Gastrocnemius medialis (tissue), 4 donors: ENCODE data around the gene MYO1D. TPM values are rescaled to one million over a fixed set of nuclear protein-coding genes. Genes with fewer than 3 reads are reported as not detected.
A peak's percentile ranks its signal among the peaks of the same experiment; 100 is the strongest.

Experiments
- ATAC-seq, 2 donors: fragments of 150-250 bp; one replicate each; pipeline ENCODE4 v1.9.1; 2016
- DNase-seq, 2 donors: peaks; one replicate each; pipeline ENCODE4 v3.0.0-alpha.2; 2019
- H3K27ac ChIP-seq, 4 donors: fragments of 200-600 bp; sonication (generic); 1 replicate in 1 of 4; 2 replicates in 3 of 4; pipeline ENCODE4 v1.5.1; 2016 to 2018; ENCODE audit warnings: mild to moderate bottlenecking in 2 of 4, moderate library complexity in 1 of 4
- H3K27me3 ChIP-seq, 3 donors: fragments of 200-600 bp; sonication (generic) in 2 of 3; 1 replicate in 1 of 3; 2 replicates in 2 of 3; pipeline versions ENCODE4 v1.5.1 to v1.6.0; 2016 to 2019; ENCODE audit warnings: mild to moderate bottlenecking in 1 of 3, moderate library complexity in 1 of 3
- H3K36me3 ChIP-seq, 2 donors: fragments of 200-600 bp; sonication (generic) in 1 of 2; one replicate each; pipeline ENCODE4 v1.5.1; 2017 to 2018
- H3K4me1 ChIP-seq, 2 donors: fragments of 200-600 bp; sonication (generic) in 1 of 2; one replicate each; pipeline ENCODE4 v1.5.1; 2016 to 2017; ENCODE audit warnings: mild to moderate bottlenecking in 2 of 2
- H3K4me3 ChIP-seq, 4 donors: fragments of 200-600 bp; sonication (generic) in 3 of 4; 1 replicate in 1 of 4; 2 replicates in 3 of 4; pipeline ENCODE4 v1.5.1; 2016 to 2019; ENCODE audit warnings: mild to moderate bottlenecking in 2 of 4
- H3K9me3 ChIP-seq, 3 donors: fragments of 200-600 bp; sonication (generic) in 2 of 3; 1 replicate in 1 of 3; 2 replicates in 2 of 3; pipeline ENCODE4 v1.5.1; 2016 to 2019
- CTCF ChIP-seq, 5 experiments: fragments of 450-650 bp in 3 of 5; fragments of 200-600 bp in 2 of 5; sonication (generic) in 2 of 5; IDR thresholded peaks in 4 of 5; conservative IDR thresholded peaks in 1 of 5; 1 replicate in 4 of 5; 2 replicates in 1 of 5; pipeline ENCODE4 v1.5.1; 2016 to 2019; ENCODE audit warnings: antibody characterized with exemption in 5 of 5, mild to moderate bottlenecking in 3 of 5, moderate library complexity in 3 of 5
- POLR2A ChIP-seq, 2 donors: fragments of 450-650 bp; IDR thresholded peaks; one replicate each; pipeline ENCODE4 v1.6.1; 2017; ENCODE audit warnings: antibody characterized with exemption in 2 of 2, mild to moderate bottlenecking in 2 of 2, moderate library complexity in 2 of 2
- in situ Hi-C, 4 donors: fragments of 200-750 bp; cut with MboI; loops; one replicate each; pipeline versions ENCODE4 v1.15.0 to v1.8.0; 2017; ENCODE audit warnings: low sequenced_read_pairs in 4 of 4
- intact Hi-C: fragments of 100-400 bp; cut with DNase I; formaldehyde crosslinking; loops from one replicate; pipeline ENCODE4 v1.15.1; 2023; ENCODE audit warnings: low total_unique reads
- total RNA-seq, 4 donors: library from RNA; depleted of rRNA; stranded (reverse); fragments of >200 nt; gene quantifications; one replicate each; pipeline versions ENCODE4 v1.1.0 to v1.2.3, GENCODE V29; 2016

MYO1D gene
- total RNA-seq, 4 donors from 2014 or later: 5.8 to 20.1 (median 7.8) TPM

- Histone ChIP-seq H3K27me3 (no peaks in the 10 kb centered on the region), H3K4me3 (no peak overlapping the region), H3K4me1 (peaks cover 33 to 41% of the 10 kb centered on the region in 2 donors), H3K9me3 (no peaks in the 10 kb centered on the region), H3K27ac (no peak overlapping the region), H3K36me3 (peaks cover 0 to 82% of the 10 kb centered on the region in 2 donors)
- DNase-seq (no peak), ATAC-seq (no peak)
- in situ Hi-C loops: loop anchor here in 1 of 4 donors (25.0 kb wide), 1 partner anchor 312 kb away; no protein-coding TSS in a partner anchor
- intact Hi-C loops: loop anchor here (5.0 kb wide), 1 partner anchor 108 kb away; the partner anchor contains the start of gene C17orf75
- TF ChIP-seq POLR2A (IDR thresholded peaks at IDR 0.05) (no peak), CTCF (IDR thresholded peaks at IDR 0.05 in 4 of 5, conservative IDR thresholded peaks at IDR 0.05 in 1 of 5) (no peak)
Observed at GRCh38 chr17:32449963-32450362, 427.0 kb downstream of the MYO1D start.

GRCh38 chr17:32446949-32447348 lies 430.0 kb downstream of the MYO1D start:
- in situ Hi-C loops (no loop called here), intact Hi-C loops (loop anchor here (5.0 kb wide), 1 partner anchor 105 kb away; the partner anchor contains the start of gene C17orf75)
- peaks cover 0 to 52% of the 10 kb centered on the region in 2 donors for H3K36me3 ChIP-seq
- no peaks in the 10 kb centered on the region for H3K9me3 ChIP-seq
- no peaks in the 10 kb centered on the region for H3K27me3 ChIP-seq
- peak overlapping the region in 1 of 4 donors; percentile 90 for H3K4me3 ChIP-seq
- no peak for TF ChIP-seq POLR2A (IDR thresholded peaks at IDR 0.05)
- no peak for TF ChIP-seq CTCF (IDR thresholded peaks at IDR 0.05 in 4 of 5, conservative IDR thresholded peaks at IDR 0.05 in 1 of 5)
- H3K4me1 ChIP-seq: peaks cover 32 to 46% of the 10 kb centered on the region in 2 donors
- no peak for DNase-seq
- ATAC-seq: no peak
- peak overlapping the region in 3 of 4 donors; percentile 90 to 98 (median 98) for H3K27ac ChIP-seq

GRCh38 chr17:32445971-32446370 lies 431.0 kb downstream of the MYO1D start:
- ATAC-seq (no peak), DNase-seq (no peak)
- intact Hi-C loops: loop anchor here (2.0 to 5.0 kb wide), 3 partner anchors 17 to 104 kb away; partner anchors contain the start of gene C17orf75
- H3K27me3 ChIP-seq: no peaks in the 10 kb centered on the region
- TF ChIP-seq CTCF (IDR thresholded peaks at IDR 0.05 in 4 of 5, conservative IDR thresholded peaks at IDR 0.05 in 1 of 5): no peak
- TF ChIP-seq POLR2A (IDR thresholded peaks at IDR 0.05): no peak
- peaks cover 32 to 44% of the 10 kb centered on the region in 2 donors for H3K4me1 ChIP-seq
- in situ Hi-C loops: no loop called here
- peaks cover 0 to 42% of the 10 kb centered on the region in 2 donors for H3K36me3 ChIP-seq
- peak overlapping the region; percentile 90 to 99 (median 98) for H3K27ac ChIP-seq
- H3K4me3 ChIP-seq: peak overlapping the region; percentile 89 to 100 (median 92)
- no peaks in the 10 kb centered on the region for H3K9me3 ChIP-seq

- Histone ChIP-seq H3K27ac (peak overlapping the region; percentile 90 to 99 (median 98)), H3K4me1 (peaks cover 32 to 41% of the 10 kb centered on the region in 2 donors), H3K36me3 (peaks cover 0 to 38% of the 10 kb centered on the region in 2 donors), H3K27me3 (no peaks in the 10 kb centered on the region), H3K9me3 (no peaks in the 10 kb centered on the region), H3K4me3 (peak overlapping the region; percentile 89 to 100 (median 92))
- in situ Hi-C loops: no loop called here
- TF ChIP-seq CTCF (IDR thresholded peaks at IDR 0.05 in 4 of 5, conservative IDR thresholded peaks at IDR 0.05 in 1 of 5) (no peak), POLR2A (IDR thresholded peaks at IDR 0.05) (no peak)
- intact Hi-C loops: loop anchor here (2.0 to 5.0 kb wide), 3 partner anchors 17 to 103 kb away; partner anchors contain the start of gene C17orf75
- ATAC-seq: no peak
- DNase-seq: no peak
Observed at GRCh38 chr17:32445497-32445896, 431.4 kb downstream of the MYO1D start.
